Right cardiac atrium (tissue), 5 donors: ENCODE measurements around the gene ZDHHC7. TPM values are rescaled to one million over a fixed set of nuclear protein-coding genes. Genes with fewer than 3 reads are reported as not detected.

Source experiments
- ATAC-seq, 2 donors: fragments of 200-7000 bp; cut with Tn5 transposase; one replicate each; pipeline versions ENCODE4 v1.8.0 to v1.9.1; 2020; ENCODE audit warnings: moderate library complexity in 2 of 2, mild to moderate bottlenecking in 1 of 2
- DNase-seq, 3 donors: peaks; one replicate each; pipeline ENCODE4 v3.0.0-alpha.2; 2020
- H3K27ac ChIP-seq: one replicate; pipeline ENCODE4 v1.5.1; 2013; ENCODE audit warnings: mild to moderate bottlenecking, low read length, control low read depth, moderate library complexity
- H3K27me3 ChIP-seq: one replicate; pipeline ENCODE4 v1.6.1; 2013; ENCODE audit not compliant: control insufficient read depth, insufficient read depth
- H3K4me1 ChIP-seq: one replicate; pipeline ENCODE4 v1.6.1; 2013; ENCODE audit warnings: low read length; ENCODE audit not compliant: control insufficient read depth, insufficient read depth
- H3K4me3 ChIP-seq: one replicate; pipeline ENCODE4 v1.5.1; 2013; ENCODE audit warnings: low read length, control low read depth
- H3K9me3 ChIP-seq: one replicate; pipeline ENCODE4 v1.6.1; 2013; ENCODE audit warnings: low read length; ENCODE audit not compliant: control insufficient read depth
- WGBS: extraction: QIAGEN DNeasy Blood & Tissue Kit; methylation state at CpG from one replicate; pipeline ENCODE4 v1.1.7; 2013; 5-methylcytosine and 5-hydroxymethylcytosine counted together
- intact Hi-C, 4 donors: fragments of 100-400 bp; cut with DNase I; formaldehyde crosslinking; loops; one replicate each; pipeline versions ENCODE4 v1.11.0 to v1.14.0; 2022 to 2023
- polyA plus RNA-seq: library from polyadenylated mRNA; stranded (reverse); fragments of 200-250 nt; gene quantifications from one replicate; pipeline ENCODE4 v1.2.3, GENCODE V29; 2013
- total RNA-seq, 4 donors: library from RNA; stranded (reverse); fragmentation: NEBNext Ultra II Directional; extraction: Animal tissue kit (Norgen Biotek cat#: 25700); gene quantifications; one replicate each; pipeline ENCODE4 v1.2.1, GENCODE V29; 2021
- donor health status: healthy with polysubstance abuse.
- donor health status: DM: no; HTN: yes; CAD: no.
- donor health status: DM: no; HTN: no; CAD: no.
- donor health status: DM: no; HTN: yes; CAD: no; lungs with severe emphysema.
- donor health status: DM: yes; HTN: yes; CAD: no.

ZDHHC7 gene
- total and polyA plus RNA-seq, 5 donors: 19.4 to 39.2 (median 36.3) TPM

- 91% methylated on average over 8 of the region's 8 CpGs for WGBS
- no peaks in the 10 kb centered on the region for H3K4me1 ChIP-seq
- no peaks in the 10 kb centered on the region for H3K9me3 ChIP-seq
- no peak overlapping the region for H3K27ac ChIP-seq
- no peaks in the 10 kb centered on the region for H3K27me3 ChIP-seq
- intact Hi-C loops: no loop called here
- H3K4me3 ChIP-seq: no peak overlapping the region
- DNase-seq (peak in 1 of 3 donors; percentile 21), ATAC-seq (no peak)
Measured at GRCh38 chr16:84931506-84931905, 79.8 kb downstream of the ZDHHC7 start.

- ATAC-seq (no peak), DNase-seq (no peak)
- Histone ChIP-seq H3K4me3 (no peak overlapping the region), H3K27ac (no peak overlapping the region), H3K27me3 (no peaks in the 10 kb centered on the region), H3K4me1 (no peaks in the 10 kb centered on the region), H3K9me3 (no peaks in the 10 kb centered on the region)
- intact Hi-C loops: no loop called here
- 95% methylated on average over 4 of the region's 4 CpGs for WGBS
Measured at GRCh38 chr16:84931107-84931494, 80.2 kb downstream of the ZDHHC7 start.

GRCh38 chr16:84930298-84931106, 80.8 kb downstream of the ZDHHC7 start:
- peak in 1 of 3 donors; percentile 18 for DNase-seq
- H3K4me1 ChIP-seq: no peaks in the 10 kb centered on the region
- H3K27me3 ChIP-seq: no peaks in the 10 kb centered on the region
- intact Hi-C loops: no loop called here
- WGBS: 76% methylated on average over 8 of the region's 8 CpGs
- ATAC-seq: no peak
- H3K27ac ChIP-seq: no peak overlapping the region
- H3K9me3 ChIP-seq: no peaks in the 10 kb centered on the region
- H3K4me3 ChIP-seq: no peak overlapping the region

GRCh38 chr16:84929421-84930297, 81.7 kb downstream of the ZDHHC7 start:
- ATAC-seq: no peak
- Histone ChIP-seq H3K27ac (peak overlapping the region; percentile 24), H3K4me3 (no peak overlapping the region), H3K4me1 (no peaks in the 10 kb centered on the region), H3K9me3 (no peaks in the 10 kb centered on the region), H3K27me3 (no peaks in the 10 kb centered on the region)
- intact Hi-C loops: loop anchor here in 2 of 4 donors (10.0 kb wide), 1 partner anchor 95 kb away; no protein-coding TSS in a partner anchor
- WGBS: 60% methylated on average over 36 of the region's 36 CpGs
- peak in 2 of 3 donors; percentile 57 to 84 for DNase-seq

GRCh38 chr16:84928679-84929420, 82.5 kb downstream of the ZDHHC7 start:
- H3K4me1 ChIP-seq: peaks cover 3% of the 10 kb centered on the region

GRCh38 chr16:84927621-84928591, 83.4 kb downstream of the ZDHHC7 start:
- Histone ChIP-seq H3K9me3 (no peaks in the 10 kb centered on the region), H3K27me3 (no peaks in the 10 kb centered on the region), H3K4me3 (no peak overlapping the region), H3K4me1 (peaks cover 5% of the 10 kb centered on the region), H3K27ac (peak overlapping the region; percentile 17)
- intact Hi-C loops: loop anchor here in 2 of 4 donors (10.0 kb wide), 1 partner anchor 93 kb away; no protein-coding TSS in a partner anchor
- ATAC-seq (peak; percentile 68 to 73), DNase-seq (peak; percentile 77 to 96 (median 91))
- 39% methylated on average over 34 of the region's 34 CpGs for WGBS

More at GRCh38 chr16:84928679-84929420, 82.5 kb downstream of the ZDHHC7 start:
- DNase-seq (peak; percentile 91 to 97 (median 94)), ATAC-seq (peak; percentile 83 to 89)
- no peaks in the 10 kb centered on the region for H3K9me3 ChIP-seq
- intact Hi-C loops: loop anchor here in 2 of 4 donors (10.0 kb wide), 1 partner anchor 94 kb away; no protein-coding TSS in a partner anchor
- H3K4me3 ChIP-seq: no peak overlapping the region
- no peaks in the 10 kb centered on the region for H3K27me3 ChIP-seq
- peak overlapping the region; percentile 17 for H3K27ac ChIP-seq
- WGBS: 29% methylated on average over 16 of the region's 16 CpGs

- H3K27me3 ChIP-seq: no peaks in the 10 kb centered on the region
- intact Hi-C loops: loop anchor here in 2 of 4 donors (10.0 kb wide), 1 partner anchor 92 kb away; no protein-coding TSS in a partner anchor
- peaks cover 8% of the 10 kb centered on the region for H3K4me1 ChIP-seq
- WGBS: 40% methylated on average over 7 of the region's 7 CpGs
- H3K4me3 ChIP-seq: no peak overlapping the region
- no peak for DNase-seq
- no peak for ATAC-seq
- no peak overlapping the region for H3K27ac ChIP-seq
- no peaks in the 10 kb centered on the region for H3K9me3 ChIP-seq
Measured at GRCh38 chr16:84926462-84926861, 84.9 kb downstream of the ZDHHC7 start.

- H3K27me3 ChIP-seq: no peaks in the 10 kb centered on the region
- H3K9me3 ChIP-seq: no peaks in the 10 kb centered on the region
- ATAC-seq (no peak), DNase-seq (peak in 2 of 3 donors; percentile 49 to 65)
- H3K4me3 ChIP-seq: no peak overlapping the region
- intact Hi-C loops: loop anchor here in 3 of 4 donors (2.0 to 10.0 kb wide), 3 partner anchors 27 to 91 kb away; no protein-coding TSS in a partner anchor
- peaks cover 8% of the 10 kb centered on the region for H3K4me1 ChIP-seq
- WGBS: 85% methylated on average over 19 of the region's 19 CpGs
- H3K27ac ChIP-seq: no peak overlapping the region
Measured at GRCh38 chr16:84925773-84926372, 85.5 kb downstream of the ZDHHC7 start.

GRCh38 chr16:84925092-84925772, 86.1 kb downstream of the ZDHHC7 start:
- DNase-seq (peak; percentile 66 to 87 (median 84)), ATAC-seq (no peak)
- Histone ChIP-seq H3K4me3 (no peak overlapping the region), H3K9me3 (no peaks in the 10 kb centered on the region), H3K27me3 (no peaks in the 10 kb centered on the region), H3K4me1 (peaks cover 8% of the 10 kb centered on the region), H3K27ac (no peak overlapping the region)
- WGBS: 74% methylated on average over 11 of the region's 11 CpGs
- intact Hi-C loops: loop anchor here in 3 of 4 donors (2.0 to 10.0 kb wide), 3 partner anchors 28 to 90 kb away; no protein-coding TSS in a partner anchor
